Activated CD8-positive, alpha-beta T cell treated with anti-CD3 and anti-CD28 coated beads for 36 hours (primary cell): Measurements from ENCODE around the gene ARHGEF18. TPM values are rescaled to one million over a fixed set of nuclear protein-coding genes. Genes with fewer than 3 reads are reported as not detected.

Source experiments
- ATAC-seq: fragments of 200-7000 bp; cut with Tn5 transposase; one replicate; pipeline ENCODE4 v1.10.0; 2021; ENCODE audit warnings: mild to moderate bottlenecking, moderate library complexity
- CTCF ChIA-PET: fragments of 350-600 bp; sonication (Branson Sonifier 250); formaldehyde crosslinking; loops from one replicate; lab custom pipeline; 2021; ENCODE audit warnings: antibody characterized with exemption; lab: Charles Lee
- POLR2A ChIA-PET: fragments of 350-600 bp; sonication (Branson Sonifier 250); formaldehyde crosslinking; loops from one replicate; lab custom pipeline; 2021; ENCODE audit warnings: antibody characterized with exemption; lab: Charles Lee
- DNase-seq: peaks from one replicate; pipeline ENCODE4 v3.0.0-alpha.2; 2020
- H3K27ac Mint-ChIP-seq: one replicate; pipeline ENCODE4 v1.8.0; 2021; ENCODE audit warnings: mild to moderate bottlenecking, mixed read lengths
- H3K27me3 Mint-ChIP-seq: one replicate; pipeline ENCODE4 v1.8.0; 2021; ENCODE audit warnings: mixed read lengths
- H3K36me3 Mint-ChIP-seq: one replicate; pipeline ENCODE4 v1.8.0; 2021; ENCODE audit warnings: low read depth, mixed read lengths
- H3K4me1 Mint-ChIP-seq: one replicate; pipeline ENCODE4 v1.8.0; 2021; ENCODE audit warnings: low read depth, mixed read lengths
- H3K4me3 Mint-ChIP-seq: one replicate; pipeline ENCODE4 v1.8.0; 2021; ENCODE audit warnings: mild to moderate bottlenecking, moderate library complexity, mixed read lengths
- H3K9me3 Mint-ChIP-seq: one replicate; pipeline ENCODE4 v1.8.0; 2021; ENCODE audit warnings: mixed read lengths
- CTCF ChIP-seq: fragments of 200-600 bp; IDR thresholded peaks from one replicate; pipeline ENCODE4 v1.8.0; 2022; ENCODE audit warnings: antibody characterized with exemption, mild to moderate bottlenecking
- intact Hi-C: fragments of 100-400 bp; cut with micrococcal nuclease; formaldehyde crosslinking; loops from one replicate; pipeline ENCODE4 v1.10.0; 2022
- total RNA-seq, 2 experiments: library from RNA; stranded (reverse); gene quantifications; one replicate each; pipeline ENCODE4 v1.2.3, GENCODE V29; 2021

ARHGEF18 gene
- total RNA-seq, 2 experiments from 2014 or later: 25.9 to 36.4 TPM

- CTCF ChIA-PET: interaction anchor here (0.8 kb wide), 1 partner anchor 14 kb away, joined by 4 read pairs; no protein-coding TSS in a partner anchor
- no peak for TF ChIP-seq CTCF
- Mint-ChIP-seq H3K27ac (no peak overlapping the region), H3K27me3 (no peaks in the 10 kb centered on the region), H3K36me3 (no peaks in the 10 kb centered on the region), H3K4me1 (no peaks in the 10 kb centered on the region), H3K9me3 (peaks cover 2% of the 10 kb centered on the region), H3K4me3 (no peak overlapping the region)
- no peak for DNase-seq
- intact Hi-C loops: no loop called here
- ATAC-seq: no peak
- POLR2A ChIA-PET: interaction anchor here (0.5 kb wide), 1 partner anchor 405 kb away, joined by 3 read pairs; no protein-coding TSS in a partner anchor
These were observed 36.8 kb upstream of the ARHGEF18 start for GRCh38 chr19:7311911-7312310.

DNA sequence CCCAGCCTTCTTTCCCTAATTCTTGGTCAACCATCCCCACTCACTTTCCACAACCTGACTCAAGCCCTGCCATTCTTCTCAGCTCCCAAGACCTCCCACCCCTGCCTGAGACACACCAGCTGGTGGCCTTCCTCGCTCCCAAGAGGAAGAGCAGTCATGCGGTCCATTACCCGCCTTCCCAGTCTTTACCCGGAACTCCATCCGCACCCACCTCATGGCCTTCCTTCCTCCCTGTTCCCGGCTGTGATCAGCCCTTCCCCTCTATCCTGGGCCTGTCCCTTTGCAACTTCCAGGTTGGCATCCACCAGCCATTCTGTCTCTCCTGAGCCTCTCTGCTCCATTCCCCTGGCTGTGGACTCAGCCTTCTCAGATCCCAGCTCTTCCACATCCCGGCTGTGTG, 35.9 kb upstream of the ARHGEF18 start:
- POLR2A ChIA-PET: no interaction called here
- TF ChIP-seq CTCF: no peak
- Mint-ChIP-seq H3K27me3 (no peaks in the 10 kb centered on the region), H3K4me3 (no peak overlapping the region), H3K9me3 (peaks cover 2% of the 10 kb centered on the region), H3K4me1 (no peaks in the 10 kb centered on the region), H3K27ac (no peak overlapping the region), H3K36me3 (no peaks in the 10 kb centered on the region)
- intact Hi-C loops: no loop called here
- ATAC-seq: no peak
- DNase-seq: no peak
- CTCF ChIA-PET: interaction anchor here (1.0 kb wide), 1 partner anchor 13 kb away, joined by 3 read pairs; no protein-coding TSS in a partner anchor

DNA sequence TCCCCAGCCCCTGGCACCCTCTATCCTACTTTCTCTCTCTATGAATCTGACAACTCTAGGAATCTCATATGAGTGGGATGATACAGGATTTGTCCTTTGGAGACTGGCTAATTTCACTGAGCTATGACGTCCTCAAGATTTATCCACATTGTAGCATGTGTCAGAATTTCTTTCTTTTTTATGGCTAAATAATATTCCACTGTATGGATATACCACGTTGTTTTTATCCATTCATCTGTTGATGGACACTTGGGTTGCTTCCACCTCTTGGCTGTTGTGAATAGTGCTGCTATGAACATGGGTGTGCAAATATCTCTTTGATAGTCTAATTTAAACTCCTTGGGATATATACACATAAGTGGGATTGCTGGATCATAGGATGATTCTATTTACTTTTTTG, 30.6 kb upstream of the ARHGEF18 start:
- no peak for ATAC-seq
- intact Hi-C loops: no loop called here
- POLR2A ChIA-PET: no interaction called here

GRCh38 chr19:7326105-7326877, 22.4 kb upstream of the ARHGEF18 start:
- CTCF ChIA-PET: interaction anchor here (0.6 to 3.5 kb wide), 27 partner anchors 9 to 227 kb away, joined by 3 to 19 read pairs (median 4); partner anchors contain the start of gene ARHGEF18
- DNase-seq (peak; percentile 75), ATAC-seq (no peak)
- H3K36me3 Mint-ChIP-seq: no peaks in the 10 kb centered on the region
- H3K9me3 Mint-ChIP-seq: peaks cover 6% of the 10 kb centered on the region
- intact Hi-C loops: no loop called here
- TF ChIP-seq CTCF: peak; percentile 57
- H3K4me3 Mint-ChIP-seq: no peak overlapping the region
- H3K27me3 Mint-ChIP-seq: no peaks in the 10 kb centered on the region
- POLR2A ChIA-PET: interaction anchor here (0.9 kb wide), 1 partner anchor 167 kb away, joined by 3 read pairs; no protein-coding TSS in a partner anchor
- no peak overlapping the region for H3K27ac Mint-ChIP-seq
- no peaks in the 10 kb centered on the region for H3K4me1 Mint-ChIP-seq

More for the DNA sequence above, 30.6 kb upstream of the ARHGEF18 start:
- H3K27me3 Mint-ChIP-seq: no peaks in the 10 kb centered on the region
- no peaks in the 10 kb centered on the region for H3K36me3 Mint-ChIP-seq
- H3K9me3 Mint-ChIP-seq: peaks cover 5% of the 10 kb centered on the region
- CTCF ChIA-PET: no interaction called here
- no peak overlapping the region for H3K27ac Mint-ChIP-seq
- no peaks in the 10 kb centered on the region for H3K4me1 Mint-ChIP-seq
- H3K4me3 Mint-ChIP-seq: no peak overlapping the region
- TF ChIP-seq CTCF: no peak
- DNase-seq: no peak

DNA sequence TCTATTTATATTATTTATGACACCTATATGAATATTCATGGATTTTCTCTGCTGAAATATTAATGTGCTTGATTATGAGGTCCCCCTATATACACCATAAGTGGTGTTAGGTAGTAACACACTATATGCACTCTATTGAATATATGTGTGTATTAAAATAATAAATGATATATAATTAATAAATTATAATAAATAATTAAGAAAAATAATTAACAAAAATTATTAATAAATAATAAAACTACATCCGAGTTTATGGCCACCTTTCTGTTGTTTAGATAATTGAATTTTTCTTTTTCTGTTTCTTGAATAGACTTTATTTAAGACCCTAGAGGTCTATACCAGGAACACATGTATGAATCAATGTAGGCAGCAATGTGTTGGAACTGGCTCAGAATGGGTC, 20.9 kb upstream of the ARHGEF18 start:
- DNase-seq (no peak), ATAC-seq (no peak)
- no peaks in the 10 kb centered on the region for H3K36me3 Mint-ChIP-seq
- ChIA-PET POLR2A (no interaction called here), CTCF (interaction anchor here (1.4 to 2.6 kb wide), 7 partner anchors 9 to 228 kb away, joined by 3 to 17 read pairs (median 5); partner anchors contain the start of gene ARHGEF18)
- intact Hi-C loops: no loop called here
- no peak overlapping the region for H3K4me3 Mint-ChIP-seq
- TF ChIP-seq CTCF: no peak
- H3K4me1 Mint-ChIP-seq: no peaks in the 10 kb centered on the region
- peaks cover 6% of the 10 kb centered on the region for H3K9me3 Mint-ChIP-seq
- no peak overlapping the region for H3K27ac Mint-ChIP-seq
- no peaks in the 10 kb centered on the region for H3K27me3 Mint-ChIP-seq
